ENCODE results near the gene AP2A2. TPM values are rescaled to one million over a fixed set of nuclear protein-coding genes. Genes with fewer than 3 reads are reported as not detected.
"Not testable (repeated sequence)": the region's sequence is repeated elsewhere in the genome, so short reads cannot be mapped to it uniquely, and the experiment has no call there.

The AP2A2 gene
- total RNA-seq, 1 donor from 2014 or later: 53.8 TPM

- no peaks in the 10 kb centered on the region for H3K9me3 Mint-ChIP-seq
- H3K36me3 Mint-ChIP-seq (ENCODE audit: low read depth): peaks cover 15% of the 10 kb centered on the region
- H3K4me1 Mint-ChIP-seq: peaks cover 22% of the 10 kb centered on the region
- no peak overlapping the region for H3K4me3 Mint-ChIP-seq
- no peak overlapping the region for H3K27ac Mint-ChIP-seq
- no peak for DNase-seq
- intact Hi-C loops (cut with micrococcal nuclease): no loop called here
- H3K27me3 Mint-ChIP-seq: no peaks in the 10 kb centered on the region
Measured at GRCh38 chr11:973237-973636, 47.6 kb downstream of the AP2A2 start.

- H3K27ac Mint-ChIP-seq; intact Hi-C loops (cut with micrococcal nuclease); H3K27me3 Mint-ChIP-seq; H3K4me3 Mint-ChIP-seq; H3K9me3 Mint-ChIP-seq: not testable (repeated sequence)
- peak; percentile 58 for DNase-seq
- Mint-ChIP-seq H3K4me1 (peaks cover 14% of the 10 kb centered on the region), H3K36me3 (ENCODE audit: low read depth) (peaks cover 15% of the 10 kb centered on the region)
Measured at GRCh38 chr11:975376-975775, 49.7 kb downstream of the AP2A2 start.

- no peaks in the 10 kb centered on the region for H3K27me3 Mint-ChIP-seq
Measured at GRCh38 chr11:975827-976226, 50.2 kb downstream of the AP2A2 start.

GRCh38 chr11:976431-977160 lies 50.9 kb downstream of the AP2A2 start:
- peak; percentile 64 for DNase-seq
- H3K27me3 Mint-ChIP-seq: no peaks in the 10 kb centered on the region
- H3K4me3 Mint-ChIP-seq: no peak overlapping the region
- intact Hi-C loops (cut with micrococcal nuclease): no loop called here
- H3K27ac Mint-ChIP-seq: no peak overlapping the region
- peaks cover 12% of the 10 kb centered on the region for H3K36me3 Mint-ChIP-seq (ENCODE audit: low read depth)
- peaks cover 4% of the 10 kb centered on the region for H3K4me1 Mint-ChIP-seq
- H3K9me3 Mint-ChIP-seq: no peaks in the 10 kb centered on the region

More at GRCh38 chr11:975827-976226, 50.2 kb downstream of the AP2A2 start:
- Mint-ChIP-seq H3K4me1 (peaks cover 9% of the 10 kb centered on the region), H3K36me3 (ENCODE audit: low read depth) (peaks cover 15% of the 10 kb centered on the region), H3K4me3 (no peak overlapping the region), H3K27ac (no peak overlapping the region), H3K9me3 (no peaks in the 10 kb centered on the region)
- intact Hi-C loops (cut with micrococcal nuclease): no loop called here
- DNase-seq: peak; percentile 66

- Mint-ChIP-seq H3K36me3 (ENCODE audit: low read depth) (peaks cover 11% of the 10 kb centered on the region), H3K4me3 (no peak overlapping the region), H3K27ac (no peak overlapping the region), H3K9me3 (no peaks in the 10 kb centered on the region), H3K4me1 (peaks cover 4% of the 10 kb centered on the region), H3K27me3 (no peaks in the 10 kb centered on the region)
- DNase-seq: no peak
- intact Hi-C loops (cut with micrococcal nuclease): no loop called here
Measured at GRCh38 chr11:977830-978720, 52.4 kb downstream of the AP2A2 start.

- Mint-ChIP-seq H3K27ac (no peak overlapping the region), H3K4me3 (no peak overlapping the region)
- intact Hi-C loops (cut with micrococcal nuclease): no loop called here
Measured at GRCh38 chr11:978781-979180, 53.1 kb downstream of the AP2A2 start.

GRCh38 chr11:980438-981357 lies 55.0 kb downstream of the AP2A2 start:
- no peaks in the 10 kb centered on the region for H3K9me3 Mint-ChIP-seq
- intact Hi-C loops (cut with micrococcal nuclease): no loop called here
- H3K27me3 Mint-ChIP-seq: no peaks in the 10 kb centered on the region
- H3K36me3 Mint-ChIP-seq (ENCODE audit: low read depth): peaks cover 18% of the 10 kb centered on the region
- H3K4me3 Mint-ChIP-seq: no peak overlapping the region
- H3K27ac Mint-ChIP-seq: no peak overlapping the region
- DNase-seq: no peak
- peaks cover 4% of the 10 kb centered on the region for H3K4me1 Mint-ChIP-seq

More at GRCh38 chr11:978781-979180, 53.1 kb downstream of the AP2A2 start:
- H3K36me3 Mint-ChIP-seq (ENCODE audit: low read depth): peaks cover 12% of the 10 kb centered on the region
- H3K27me3 Mint-ChIP-seq: no peaks in the 10 kb centered on the region
- no peak for DNase-seq
- H3K4me1 Mint-ChIP-seq: peaks cover 4% of the 10 kb centered on the region
- H3K9me3 Mint-ChIP-seq: no peaks in the 10 kb centered on the region

GRCh38 chr11:981764-982163 lies 56.1 kb downstream of the AP2A2 start:
- H3K4me3 Mint-ChIP-seq: no peak overlapping the region
- DNase-seq: no peak
- H3K4me1 Mint-ChIP-seq: no peaks in the 10 kb centered on the region
- intact Hi-C loops (cut with micrococcal nuclease): no loop called here
- H3K9me3 Mint-ChIP-seq: no peaks in the 10 kb centered on the region
- H3K36me3 Mint-ChIP-seq (ENCODE audit: low read depth): peaks cover 18% of the 10 kb centered on the region
- no peaks in the 10 kb centered on the region for H3K27me3 Mint-ChIP-seq
- H3K27ac Mint-ChIP-seq: no peak overlapping the region

GRCh38 chr11:984546-984945 lies 58.9 kb downstream of the AP2A2 start:
- Mint-ChIP-seq H3K27me3 (no peaks in the 10 kb centered on the region), H3K27ac (no peak overlapping the region), H3K36me3 (ENCODE audit: low read depth) (peaks cover 17% of the 10 kb centered on the region), H3K9me3 (no peaks in the 10 kb centered on the region), H3K4me3 (no peak overlapping the region), H3K4me1 (no peaks in the 10 kb centered on the region)
- intact Hi-C loops (cut with micrococcal nuclease): no loop called here
- DNase-seq: no peak

GRCh38 chr11:985406-985805 lies 59.7 kb downstream of the AP2A2 start:
- Mint-ChIP-seq H3K27me3 (no peaks in the 10 kb centered on the region), H3K4me3 (no peak overlapping the region), H3K27ac (no peak overlapping the region), H3K4me1 (no peaks in the 10 kb centered on the region), H3K9me3 (no peaks in the 10 kb centered on the region), H3K36me3 (ENCODE audit: low read depth) (peaks cover 17% of the 10 kb centered on the region)
- intact Hi-C loops (cut with micrococcal nuclease): no loop called here
- no peak for DNase-seq

GRCh38 chr11:985848-986247 lies 60.2 kb downstream of the AP2A2 start:
- no peak for DNase-seq
- no peak overlapping the region for H3K27ac Mint-ChIP-seq
- intact Hi-C loops (cut with micrococcal nuclease): no loop called here
- no peaks in the 10 kb centered on the region for H3K9me3 Mint-ChIP-seq
- no peak overlapping the region for H3K4me3 Mint-ChIP-seq
- peaks cover 15% of the 10 kb centered on the region for H3K36me3 Mint-ChIP-seq (ENCODE audit: low read depth)
- H3K27me3 Mint-ChIP-seq: no peaks in the 10 kb centered on the region
- H3K4me1 Mint-ChIP-seq: no peaks in the 10 kb centered on the region

- peaks cover 16% of the 10 kb centered on the region for H3K36me3 Mint-ChIP-seq (ENCODE audit: low read depth)
- no peak overlapping the region for H3K27ac Mint-ChIP-seq
- H3K4me3 Mint-ChIP-seq: no peak overlapping the region
- no peaks in the 10 kb centered on the region for H3K4me1 Mint-ChIP-seq
- H3K27me3 Mint-ChIP-seq: no peaks in the 10 kb centered on the region
- no peaks in the 10 kb centered on the region for H3K9me3 Mint-ChIP-seq
- intact Hi-C loops (cut with micrococcal nuclease): no loop called here
- no peak for DNase-seq
Measured at GRCh38 chr11:986270-986951, 60.7 kb downstream of the AP2A2 start.

GRCh38 chr11:986952-987305 lies 61.3 kb downstream of the AP2A2 start:
- intact Hi-C loops (cut with micrococcal nuclease): no loop called here
- H3K27me3 Mint-ChIP-seq: no peaks in the 10 kb centered on the region
- H3K9me3 Mint-ChIP-seq: no peaks in the 10 kb centered on the region
- no peak for DNase-seq
- H3K4me1 Mint-ChIP-seq: no peaks in the 10 kb centered on the region
- no peak overlapping the region for H3K4me3 Mint-ChIP-seq
- H3K27ac Mint-ChIP-seq: no peak overlapping the region
- peaks cover 16% of the 10 kb centered on the region for H3K36me3 Mint-ChIP-seq (ENCODE audit: low read depth)

All from activated CD4-positive, alpha-beta T cell treated with anti-CD3 and anti-CD28 coated beads, Interleukin-2, amount 10 ng/mL, durations not matched to agents 24 days and 14 days (primary cell).